Measurements from ENCODE around the gene ABLIM3. TPM values are rescaled to one million over a fixed set of nuclear protein-coding genes. Genes with fewer than 3 reads are reported as not detected.

ABLIM3 gene
- polyA plus RNA-seq, 1 experiment: 25.7 TPM

DNA sequence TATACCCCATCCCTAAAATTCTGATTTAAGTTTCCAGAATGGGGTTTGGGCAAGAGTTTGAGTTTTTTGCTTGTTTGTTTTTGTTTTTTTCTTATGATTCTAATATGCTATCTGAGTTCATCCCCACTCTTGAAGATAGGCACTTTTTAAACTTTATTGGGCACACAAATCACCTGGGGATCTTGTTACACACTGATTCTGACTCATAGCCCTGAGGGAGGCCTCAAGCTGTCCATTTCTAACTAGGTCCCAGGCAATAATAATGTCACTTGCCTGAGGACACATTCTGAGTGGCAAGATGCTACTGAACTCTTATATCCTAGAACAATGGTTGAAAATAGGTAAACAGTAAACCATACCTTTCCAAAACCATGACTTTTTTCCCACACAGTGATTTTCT lies 22.8 kb upstream of the ABLIM3 start:
- Histone ChIP-seq H3K4me3 (ENCODE audit: low read depth, low read length) (no peak overlapping the region), H3K36me3 (ENCODE audit: control insufficient read depth, insufficient read depth, low read length) (no peaks in the 10 kb centered on the region), H3K27me3 (ENCODE audit: control insufficient read depth, insufficient read depth, low read length) (peaks cover 5% of the 10 kb centered on the region)
- no peak for DNase-seq (ENCODE audit: low read depth)
- ChIA-PET POLR2A (no interaction called here), CTCF (interaction anchor here (1.0 to 1.7 kb wide), 4 partner anchors 9 to 298 kb away, joined by 3 to 4 read pairs (median 3); no protein-coding TSS in a partner anchor)
- TF ChIP-seq, protein P1, sequence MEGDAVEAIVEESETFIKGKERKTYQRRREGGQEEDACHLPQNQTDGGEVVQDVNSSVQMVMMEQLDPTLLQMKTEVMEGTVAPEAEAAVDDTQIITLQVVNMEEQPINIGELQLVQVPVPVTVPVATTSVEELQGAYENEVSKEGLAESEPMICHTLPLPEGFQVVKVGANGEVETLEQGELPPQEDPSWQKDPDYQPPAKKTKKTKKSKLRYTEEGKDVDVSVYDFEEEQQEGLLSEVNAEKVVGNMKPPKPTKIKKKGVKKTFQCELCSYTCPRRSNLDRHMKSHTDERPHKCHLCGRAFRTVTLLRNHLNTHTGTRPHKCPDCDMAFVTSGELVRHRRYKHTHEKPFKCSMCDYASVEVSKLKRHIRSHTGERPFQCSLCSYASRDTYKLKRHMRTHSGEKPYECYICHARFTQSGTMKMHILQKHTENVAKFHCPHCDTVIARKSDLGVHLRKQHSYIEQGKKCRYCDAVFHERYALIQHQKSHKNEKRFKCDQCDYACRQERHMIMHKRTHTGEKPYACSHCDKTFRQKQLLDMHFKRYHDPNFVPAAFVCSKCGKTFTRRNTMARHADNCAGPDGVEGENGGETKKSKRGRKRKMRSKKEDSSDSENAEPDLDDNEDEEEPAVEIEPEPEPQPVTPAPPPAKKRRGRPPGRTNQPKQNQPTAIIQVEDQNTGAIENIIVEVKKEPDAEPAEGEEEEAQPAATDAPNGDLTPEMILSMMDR (IDR thresholded peaks at IDR 0.05; ENCODE audit: insufficient read depth, low read depth, low read length): no peak

DNA sequence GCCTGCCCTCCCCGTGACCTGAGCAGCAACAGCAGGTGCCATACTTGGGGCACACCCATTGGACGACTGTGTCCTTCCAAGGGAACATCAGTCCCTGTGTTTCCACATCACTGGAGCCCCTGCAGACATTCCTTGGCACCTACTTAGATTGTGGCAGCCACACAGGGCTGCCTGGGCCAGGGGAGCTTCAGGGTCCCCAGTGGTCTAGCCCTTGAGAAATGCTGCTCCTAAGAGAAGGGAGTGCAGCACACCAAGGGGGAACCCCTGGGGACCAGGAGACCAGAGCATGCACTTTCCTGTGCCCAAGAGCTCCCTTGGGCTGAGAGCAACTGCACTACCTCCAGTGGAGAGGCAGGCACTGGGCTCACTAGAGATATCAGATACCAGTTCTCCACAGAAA lies 20.1 kb upstream of the ABLIM3 start:
- H3K27me3 ChIP-seq (ENCODE audit: control insufficient read depth, insufficient read depth, low read length): peaks cover 5% of the 10 kb centered on the region
- ChIA-PET POLR2A (no interaction called here), CTCF (interaction anchor here (0.7 to 7.3 kb wide), 2 partner anchors 119 to 388 kb away, joined by 3 to 63 read pairs; no protein-coding TSS in a partner anchor)
- no peak overlapping the region for H3K4me3 ChIP-seq (ENCODE audit: low read depth, low read length)
- H3K36me3 ChIP-seq (ENCODE audit: control insufficient read depth, insufficient read depth, low read length): no peaks in the 10 kb centered on the region
- no peak for DNase-seq (ENCODE audit: low read depth)
- TF ChIP-seq, protein P1 (IDR thresholded peaks at IDR 0.05; ENCODE audit: insufficient read depth, low read depth, low read length): no peak

DNA sequence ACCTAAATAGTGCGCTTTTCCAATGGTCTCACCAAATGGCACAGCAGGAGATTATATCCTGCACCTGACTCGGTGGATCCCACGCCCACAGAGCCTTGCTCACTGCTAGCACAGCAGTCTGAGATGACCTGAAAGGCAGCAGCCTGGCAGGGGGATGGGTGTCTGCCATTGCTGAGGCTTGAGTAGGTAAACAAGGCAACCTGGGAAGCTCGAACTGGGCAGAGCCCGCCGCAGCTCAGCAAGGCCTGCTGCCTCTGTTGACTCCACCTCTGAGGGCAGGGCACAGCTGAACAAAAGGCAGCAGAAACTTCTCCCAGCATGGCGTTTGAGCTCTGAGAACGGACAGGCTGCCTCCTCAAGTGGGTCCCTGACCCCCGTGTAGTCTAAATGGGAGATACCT lies 18.1 kb upstream of the ABLIM3 start:
- ChIA-PET POLR2A (interaction anchor here (0.6 kb wide), 1 partner anchor 20 kb away, joined by 13 read pairs; no protein-coding TSS in a partner anchor), CTCF (interaction anchor here (1.0 to 7.3 kb wide), 5 partner anchors 8 to 390 kb away, joined by 3 to 63 read pairs (median 8); no protein-coding TSS in a partner anchor)
- Histone ChIP-seq H3K27me3 (ENCODE audit: control insufficient read depth, insufficient read depth, low read length) (peaks cover 5% of the 10 kb centered on the region), H3K4me3 (ENCODE audit: low read depth, low read length) (no peak overlapping the region), H3K36me3 (ENCODE audit: control insufficient read depth, insufficient read depth, low read length) (no peaks in the 10 kb centered on the region)
- DNase-seq (ENCODE audit: low read depth): no peak
- TF ChIP-seq, protein P1 (IDR thresholded peaks at IDR 0.05; ENCODE audit: insufficient read depth, low read depth, low read length): no peak

DNA sequence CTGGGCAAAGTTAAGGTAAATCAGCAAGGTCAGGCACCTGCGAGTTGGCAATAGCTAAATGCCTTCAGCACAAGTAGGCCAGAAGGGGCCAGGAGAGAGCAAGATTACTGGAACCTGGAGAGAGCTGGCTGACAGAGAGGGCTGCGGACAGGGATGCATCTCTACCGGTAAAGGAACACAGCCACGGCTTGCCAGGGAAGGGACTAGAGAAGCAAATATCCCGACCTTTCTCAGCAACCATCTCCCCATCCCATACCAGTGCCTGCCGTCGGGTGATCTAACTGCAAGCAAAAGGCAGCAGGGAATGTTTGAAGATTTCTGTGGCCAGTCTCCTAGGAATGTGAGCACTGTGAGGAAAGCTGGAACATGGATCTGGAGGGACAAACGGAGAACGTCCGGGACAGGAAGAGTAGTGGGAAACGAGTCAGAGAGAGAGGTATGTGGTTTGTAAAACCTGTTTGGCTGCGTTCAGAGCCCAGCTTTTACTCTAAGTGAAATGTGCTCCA lies 15.9 kb upstream of the ABLIM3 start:
- Histone ChIP-seq H3K36me3 (ENCODE audit: control insufficient read depth, insufficient read depth, low read length) (no peaks in the 10 kb centered on the region), H3K27me3 (ENCODE audit: control insufficient read depth, insufficient read depth, low read length) (peaks cover 5% of the 10 kb centered on the region), H3K4me3 (ENCODE audit: low read depth, low read length) (no peak overlapping the region)
- POLR2A ChIA-PET: no interaction called here
- no peak for DNase-seq (ENCODE audit: low read depth)
- CTCF ChIA-PET: interaction anchor here (0.6 to 7.3 kb wide), 13 partner anchors 10 to 392 kb away, joined by 3 to 63 read pairs (median 3); no protein-coding TSS in a partner anchor
- TF ChIP-seq, protein P1 (IDR thresholded peaks at IDR 0.05; ENCODE audit: insufficient read depth, low read depth, low read length): peak; percentile 43

DNA sequence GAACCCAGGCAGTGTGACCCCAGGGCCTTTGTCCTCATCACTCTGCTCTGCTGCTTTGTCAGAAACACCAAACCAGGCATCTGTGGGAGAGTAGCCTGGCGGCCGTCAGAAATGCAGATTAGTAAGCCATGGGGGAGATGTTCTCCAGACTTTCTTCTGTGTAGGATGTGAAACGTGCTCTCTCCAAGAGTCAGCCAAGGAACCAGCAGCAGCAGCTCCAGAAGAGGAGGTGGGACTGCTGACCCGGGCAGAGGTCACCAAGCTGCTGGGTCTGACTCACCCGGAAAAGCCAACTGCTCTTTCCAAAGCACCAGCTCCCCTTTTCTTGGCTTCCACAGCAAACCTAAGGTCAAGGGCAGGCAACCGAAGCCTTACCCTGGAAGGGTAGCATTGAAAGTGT lies 14.4 kb upstream of the ABLIM3 start:
- DNase-seq (ENCODE audit: low read depth): no peak
- H3K4me3 ChIP-seq (ENCODE audit: low read depth, low read length): no peak overlapping the region
- TF ChIP-seq, protein P1 (IDR thresholded peaks at IDR 0.05; ENCODE audit: insufficient read depth, low read depth, low read length): no peak
- ChIA-PET CTCF (interaction anchor here (0.7 to 7.3 kb wide), 8 partner anchors 9 to 394 kb away, joined by 3 to 63 read pairs (median 4); no protein-coding TSS in a partner anchor), POLR2A (interaction anchor here (0.6 kb wide), 1 partner anchor 50 kb away, joined by 4 read pairs; no protein-coding TSS in a partner anchor)
- no peaks in the 10 kb centered on the region; the same call in 1 of the 2 replicates for H3K27me3 ChIP-seq (ENCODE audit: control insufficient read depth, insufficient read depth, low read length)
- no peaks in the 10 kb centered on the region for H3K36me3 ChIP-seq (ENCODE audit: control insufficient read depth, insufficient read depth, low read length)
